NCI-H2107 (cell line): Measurements from ENCODE around the gene FAM78B.

Experiments
- DNase-seq: peaks from one replicate; lab custom pipeline; 2025; lab: John Stamatoyannopoulos, UW

FAM78B gene, protein sequence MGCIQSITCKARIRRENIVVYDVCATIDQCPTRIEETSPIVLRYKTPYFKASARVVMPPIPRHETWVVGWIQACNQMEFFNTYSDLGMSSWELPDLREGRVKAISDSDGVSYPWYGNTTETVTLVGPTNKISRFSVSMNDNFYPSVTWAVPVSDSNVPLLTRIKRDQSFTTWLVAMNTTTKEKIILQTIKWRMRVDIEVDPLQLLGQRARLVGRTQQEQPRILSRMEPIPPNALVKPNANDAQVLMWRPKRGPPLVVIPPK

DNA sequence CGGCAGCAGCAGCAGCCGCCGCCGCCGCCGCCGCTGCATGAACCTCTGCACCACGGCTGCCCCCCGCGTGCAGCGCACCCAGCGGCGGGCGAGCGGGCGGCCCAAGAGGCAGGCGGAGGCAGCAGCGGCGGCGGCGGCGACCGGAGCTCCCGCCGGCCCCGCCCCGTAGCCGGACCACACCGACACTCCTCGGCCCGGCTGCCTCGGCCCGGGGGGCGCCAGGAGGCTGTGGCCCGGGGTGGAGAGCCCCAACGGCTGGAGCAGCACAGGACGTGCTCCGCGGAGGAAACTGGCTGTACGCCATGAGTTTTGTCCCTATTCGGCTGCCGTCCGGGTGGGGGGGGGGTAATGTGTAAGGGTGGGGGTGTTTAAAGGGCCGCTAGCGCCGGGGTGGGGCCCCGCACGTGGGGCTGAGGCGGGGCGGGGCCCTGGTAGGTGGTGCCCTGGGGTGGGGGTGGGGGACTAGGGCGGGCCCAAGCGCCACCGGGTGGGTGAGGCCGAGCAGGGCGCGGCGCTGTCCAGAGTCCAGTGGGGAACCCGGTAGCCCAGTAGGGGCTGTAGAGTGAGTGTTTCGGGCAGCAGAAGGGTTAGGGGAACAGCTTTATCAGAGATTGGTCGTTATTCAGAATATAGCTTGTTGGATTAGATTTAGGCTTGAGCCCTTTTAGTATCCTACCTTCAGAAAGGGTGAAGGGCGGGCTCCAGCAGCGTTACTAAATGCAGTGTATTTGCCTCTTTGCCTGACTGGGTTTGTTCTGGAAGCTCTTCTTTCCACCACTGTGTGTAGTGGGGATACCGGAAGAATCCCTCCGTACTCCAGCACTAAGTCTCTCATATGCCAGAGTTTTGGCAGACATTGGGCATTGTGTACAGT lies at the start of gene FAM78B:
FAM78B (minus strand) TSS at position 304 of the 874 bp plus-strand sequence. CDS start 753 bp downstream, outside the sequence.
- no peak for DNase-seq

DNA sequence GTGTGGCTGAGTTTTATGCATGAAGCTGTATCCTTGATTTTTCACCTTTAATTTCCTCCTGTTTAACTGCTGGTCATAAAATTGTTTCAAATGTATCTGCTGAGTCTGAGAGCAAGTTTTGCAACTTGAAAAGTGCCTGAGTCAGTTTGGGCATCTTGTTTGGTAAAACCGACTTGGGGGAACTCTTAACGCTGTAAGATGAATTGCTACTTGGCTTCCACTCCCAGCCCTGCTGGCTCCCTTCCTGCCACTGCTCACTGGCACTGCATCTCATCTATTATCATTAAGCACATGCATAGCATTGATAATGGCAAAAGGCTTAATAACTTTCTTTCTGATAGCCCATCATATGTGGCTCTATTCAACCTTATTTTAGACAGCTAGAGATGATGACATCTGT lies 35.7 kb upstream of the FAM78B start:
- DNase-seq = no peak

DNA sequence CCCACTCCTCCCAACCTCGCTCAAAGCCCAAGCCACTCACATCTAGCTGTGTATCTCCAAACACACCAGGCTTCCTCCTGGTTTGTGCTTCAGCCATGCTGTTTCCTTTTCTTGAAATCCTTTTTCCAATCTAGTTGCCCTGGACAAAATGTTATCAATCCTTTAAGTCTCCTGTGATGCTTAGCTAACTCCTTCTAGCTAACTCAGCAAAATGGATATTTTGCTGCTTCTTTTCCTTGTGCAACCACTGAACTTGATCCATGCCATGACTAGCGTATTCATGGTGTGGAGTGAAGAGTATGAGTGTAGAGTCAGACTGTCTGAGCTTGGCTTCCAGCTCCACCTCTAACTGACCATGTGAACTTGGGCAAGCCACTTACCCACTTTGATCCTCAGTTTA lies 33.9 kb upstream of the FAM78B start:
- DNase-seq = no peak

DNA sequence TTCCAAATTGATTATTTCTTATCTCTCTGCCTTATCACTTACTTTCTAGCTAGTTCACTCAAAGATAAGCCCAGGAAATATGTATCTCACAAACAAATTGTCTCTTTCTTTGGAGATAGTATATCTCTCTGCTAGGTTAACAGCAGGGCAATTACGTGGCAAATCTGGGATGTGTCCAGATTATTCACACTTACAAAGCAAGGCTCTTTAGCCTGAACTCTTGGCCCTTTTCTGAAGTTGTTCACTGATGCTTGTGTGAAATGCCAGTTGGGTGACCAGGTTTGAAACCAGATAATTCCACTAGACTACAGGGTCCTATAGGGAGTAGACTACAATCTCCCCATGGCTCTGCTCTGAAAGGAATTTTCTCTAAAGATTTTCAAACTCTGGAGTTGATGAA lies 30.8 kb upstream of the FAM78B start:
- DNase-seq = no peak

DNA sequence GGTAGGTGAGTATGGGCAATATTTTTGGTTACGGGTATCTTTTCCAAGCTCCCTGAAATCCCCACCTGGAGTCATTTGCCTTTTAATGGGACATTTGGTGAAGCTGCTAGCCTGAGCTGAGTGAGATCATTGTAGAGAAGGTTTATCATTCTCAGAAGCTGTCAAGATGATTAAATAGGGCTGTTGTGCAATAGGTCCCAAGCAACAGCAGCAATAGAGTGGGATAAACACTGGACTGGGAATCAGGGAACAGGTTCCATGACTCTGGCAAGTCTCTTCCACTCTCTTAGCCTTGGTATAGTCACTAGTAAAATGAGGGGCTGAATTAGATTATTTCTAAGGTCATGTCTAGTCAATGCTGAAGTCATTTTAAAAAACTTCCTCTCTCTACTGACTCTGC lies 30.3 kb upstream of the FAM78B start:
- no peak for DNase-seq

DNA sequence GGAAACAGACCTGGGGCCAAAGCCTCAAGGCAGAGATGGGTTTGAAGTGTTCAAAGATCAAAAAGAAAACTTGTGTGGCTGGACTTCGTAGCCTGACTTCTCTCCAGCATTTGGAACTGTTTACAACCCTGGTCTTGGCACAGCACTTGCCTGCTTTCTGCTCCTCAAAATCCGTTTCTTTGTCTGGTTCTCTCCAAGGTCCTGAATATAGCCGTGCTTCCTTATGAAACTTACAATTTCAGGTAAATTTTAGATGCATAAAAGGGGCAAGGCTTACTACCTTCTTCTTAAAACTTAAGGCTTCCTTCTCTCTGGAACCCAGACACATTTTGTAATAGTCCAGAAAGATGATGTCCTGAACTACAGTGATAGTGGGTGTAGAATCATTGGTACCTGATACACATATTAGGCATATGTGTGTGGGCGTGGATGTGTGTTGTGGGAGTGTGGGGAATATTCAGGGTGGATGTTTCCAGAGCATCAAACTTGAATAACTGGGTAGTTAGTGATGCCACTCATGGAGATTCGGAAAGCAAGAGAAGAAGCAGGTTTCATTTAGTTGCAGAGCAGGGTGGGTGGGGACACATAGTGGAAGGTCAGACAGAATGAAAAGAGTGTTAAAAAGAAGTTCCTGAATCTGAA lies 26.4 kb upstream of the FAM78B start:
- DNase-seq = no peak

DNA sequence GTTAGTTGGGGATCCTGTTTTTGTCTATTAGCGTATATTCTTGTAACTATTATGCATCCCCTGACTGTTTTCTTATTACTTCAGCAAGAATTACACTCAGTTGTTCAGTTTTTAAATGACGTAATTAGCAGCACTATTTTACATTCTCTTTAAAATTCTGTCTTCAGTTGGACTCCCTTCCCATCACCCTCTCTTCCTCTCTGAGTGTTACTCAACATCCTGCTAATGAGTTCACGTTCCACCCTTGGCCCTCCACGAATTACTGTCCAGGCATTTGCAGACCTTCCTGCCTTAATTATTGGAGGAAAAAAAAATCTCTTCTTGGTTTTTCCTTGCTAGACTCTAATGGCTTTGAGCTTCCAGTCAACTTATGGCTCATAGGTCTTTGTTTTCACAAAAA lies 23.6 kb upstream of the FAM78B start:
- DNase-seq = no peak

DNA sequence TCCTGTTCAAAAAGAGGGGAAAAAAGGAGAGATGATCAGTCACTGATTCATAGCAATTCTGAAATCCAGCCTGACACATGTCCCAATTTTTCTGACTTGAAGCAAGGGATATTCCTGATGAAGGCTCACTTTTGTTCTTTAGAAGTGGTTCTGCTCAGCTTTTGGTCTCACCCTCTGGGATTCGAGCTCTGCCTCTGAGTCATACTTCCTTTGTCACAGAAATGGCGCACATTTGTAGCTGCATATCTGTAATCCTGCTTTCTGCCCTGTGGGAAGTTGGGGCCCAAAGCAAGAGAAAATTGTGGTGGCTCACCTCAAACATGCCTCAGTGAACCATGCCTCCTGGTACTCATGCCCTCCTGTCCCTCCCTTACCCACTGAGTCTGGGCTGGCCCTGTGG lies 22.3 kb upstream of the FAM78B start:
- DNase-seq = no peak

DNA sequence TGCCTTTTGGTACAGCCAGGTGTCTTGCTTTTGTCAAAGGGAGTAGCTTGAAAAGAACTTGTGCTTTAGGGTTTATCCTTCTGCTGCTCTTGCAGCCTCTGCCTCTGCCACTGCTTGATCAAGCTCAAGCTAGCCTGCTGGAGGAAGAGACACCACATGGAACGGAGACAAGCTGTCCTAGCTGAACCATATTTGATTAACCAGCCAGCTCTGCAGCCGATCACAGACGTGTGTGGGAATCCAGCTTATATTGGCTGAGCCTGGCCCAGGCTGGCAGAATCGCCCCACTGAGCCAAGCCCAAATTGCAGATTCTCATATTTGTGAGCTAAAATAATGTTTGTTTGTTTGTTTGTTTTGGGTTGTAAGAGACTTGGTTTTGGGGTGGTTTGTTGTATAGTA lies 18.7 kb upstream of the FAM78B start:
- DNase-seq = no peak

DNA sequence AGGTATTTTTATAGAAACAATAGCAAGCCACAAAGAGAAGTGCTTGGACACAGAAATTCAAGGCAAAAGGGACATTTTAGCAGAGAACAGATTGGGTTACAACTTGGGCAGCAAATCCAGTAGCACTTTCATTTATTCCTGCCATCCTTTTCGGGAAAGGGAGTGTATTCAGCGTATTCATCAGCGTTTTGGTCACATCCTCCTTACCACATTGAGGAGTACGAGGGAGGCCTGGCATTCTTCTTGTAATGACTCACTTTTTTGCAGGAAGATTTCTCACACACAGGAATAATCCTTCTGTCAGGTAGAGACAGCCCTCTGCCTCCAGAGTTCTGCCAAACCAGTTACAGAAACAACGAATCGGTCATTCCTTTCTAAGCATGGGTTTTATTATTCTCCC lies 18.1 kb upstream of the FAM78B start:
- no peak for DNase-seq

DNA sequence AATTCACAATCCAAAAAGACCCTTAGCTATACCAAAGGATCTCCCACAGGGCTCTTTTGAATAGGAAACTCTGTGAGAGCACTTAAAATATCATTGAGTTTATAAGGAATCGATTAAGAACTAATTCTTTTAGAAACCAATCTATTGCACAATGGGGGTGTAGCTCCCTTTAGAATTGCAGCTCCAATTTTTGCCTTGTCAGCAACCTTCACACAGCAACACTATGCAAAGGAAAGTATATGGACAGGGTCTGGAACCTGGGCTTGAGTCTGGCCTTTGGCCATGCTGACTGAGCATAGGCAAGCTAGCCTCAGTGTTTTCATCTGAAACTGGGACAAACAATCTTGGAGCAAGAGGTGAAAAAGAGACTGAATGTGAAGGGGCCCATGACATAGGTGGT lies 17.2 kb upstream of the FAM78B start:
- no peak for DNase-seq

DNA sequence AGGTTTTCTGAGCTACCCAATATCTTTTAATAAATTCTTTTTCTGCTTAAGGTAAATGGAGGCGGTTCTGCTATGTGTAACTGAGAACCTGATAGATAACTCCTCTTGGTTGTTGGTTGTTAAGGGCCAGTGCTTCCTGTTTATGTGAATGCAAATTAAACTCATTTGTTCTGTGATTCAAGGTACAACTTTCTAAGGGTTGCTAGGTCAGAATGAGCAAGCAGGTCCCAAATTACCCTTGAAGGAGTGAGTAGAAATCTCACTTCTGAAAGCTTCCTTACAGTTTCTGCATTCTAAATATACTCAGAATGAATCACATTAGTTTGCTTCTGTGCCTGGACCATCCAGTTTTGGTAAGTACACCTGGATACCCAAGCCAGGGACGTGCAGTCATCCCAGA lies 15.5 kb upstream of the FAM78B start:
- DNase-seq = no peak

DNA sequence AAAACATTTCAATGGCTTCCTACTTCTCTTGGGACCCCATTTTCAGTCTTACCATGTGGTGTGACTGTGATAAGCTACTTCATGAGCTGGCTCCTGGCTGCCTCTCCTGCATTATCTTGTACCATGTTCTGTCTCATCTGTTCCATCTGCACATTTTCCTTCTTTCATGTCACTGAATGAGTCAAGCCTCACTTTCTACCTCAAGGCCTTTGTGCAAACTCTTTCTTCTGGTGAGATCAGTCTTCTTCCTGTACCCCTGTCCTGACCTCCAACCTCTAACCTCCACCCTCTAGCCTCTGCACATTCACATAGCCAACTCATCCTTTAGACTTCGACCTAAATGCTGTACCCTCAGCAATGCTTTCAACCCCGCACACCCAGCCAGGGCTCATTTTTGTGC lies 9.6 kb upstream of the FAM78B start:
- DNase-seq = no peak

DNA sequence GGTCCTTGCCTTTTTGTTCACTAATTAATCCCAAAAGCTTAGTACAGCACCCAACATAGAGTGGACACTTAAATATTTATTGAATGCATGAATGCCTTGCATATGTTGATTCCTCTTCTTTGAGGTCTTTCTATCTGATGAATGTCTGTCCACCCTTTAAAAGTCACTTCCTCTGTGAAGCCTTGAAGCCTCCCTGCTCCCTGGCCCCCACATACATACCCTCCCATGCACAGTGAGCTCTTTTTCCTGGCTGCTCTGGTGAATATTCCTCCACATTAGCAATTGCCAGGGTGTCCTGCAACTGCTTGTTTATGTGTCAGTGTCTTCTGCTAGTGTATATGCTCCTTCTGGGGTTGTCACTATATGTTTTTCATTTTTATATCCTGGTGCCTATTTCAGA lies 8.2 kb upstream of the FAM78B start:
- no peak for DNase-seq

DNA sequence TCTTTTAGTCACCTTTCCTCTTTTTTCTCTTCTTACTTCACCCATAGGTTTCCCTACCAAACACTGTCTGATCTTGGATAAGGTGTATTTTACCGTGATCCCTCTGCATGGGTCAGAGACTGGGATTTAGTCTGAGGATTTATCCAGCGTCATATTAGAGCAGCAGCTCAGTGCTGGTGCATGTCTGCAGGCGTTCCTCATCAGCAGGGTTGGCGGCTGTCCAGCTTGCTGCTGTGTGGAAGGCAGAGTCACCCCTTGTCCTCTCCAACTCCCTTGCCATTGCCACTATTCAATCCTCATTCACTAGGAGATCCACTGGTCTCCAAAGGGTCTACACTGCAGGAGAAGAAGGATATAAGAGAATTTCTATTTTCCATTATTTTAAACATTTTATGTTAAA lies 7.3 kb upstream of the FAM78B start:
- DNase-seq = no peak

DNA sequence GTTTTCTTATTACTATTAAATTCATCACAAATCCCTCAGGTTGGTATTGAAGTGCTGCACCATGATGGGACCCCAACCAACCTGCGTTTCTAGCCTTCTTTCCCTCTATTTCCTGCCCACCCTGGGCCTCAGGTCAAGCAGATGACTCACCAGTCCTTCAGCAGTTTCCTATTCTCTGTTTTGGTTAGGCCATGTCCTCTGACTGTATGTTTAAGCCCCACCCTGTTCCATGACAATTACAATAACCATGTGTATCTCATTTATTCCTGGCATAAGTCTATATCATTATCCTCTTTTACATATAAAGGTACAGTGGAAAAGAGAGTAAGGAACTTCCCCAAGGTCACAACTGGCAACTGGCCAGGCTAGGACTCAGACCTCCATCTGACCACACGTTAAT lies 5.3 kb upstream of the FAM78B start:
- no peak for DNase-seq

DNA sequence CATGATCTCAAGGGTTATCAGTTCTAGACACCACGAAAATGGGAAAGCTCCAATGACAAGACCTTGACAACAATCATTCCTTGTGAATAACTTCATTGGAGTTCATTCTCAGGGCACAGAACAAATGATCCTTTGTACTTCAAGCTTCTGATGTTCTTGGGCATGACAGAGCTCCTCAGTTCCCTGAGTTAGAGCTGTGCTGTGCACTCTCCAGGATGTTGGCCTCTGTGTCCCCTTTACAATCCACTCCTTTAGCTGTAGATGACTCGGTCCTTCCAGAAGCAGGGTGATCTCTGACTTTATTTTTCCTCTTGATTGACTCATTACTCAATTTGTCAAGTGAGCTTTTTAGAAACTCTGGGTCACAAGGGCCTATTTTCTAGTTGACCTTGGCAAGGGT lies 3.9 kb upstream of the FAM78B start:
- no peak for DNase-seq

DNA sequence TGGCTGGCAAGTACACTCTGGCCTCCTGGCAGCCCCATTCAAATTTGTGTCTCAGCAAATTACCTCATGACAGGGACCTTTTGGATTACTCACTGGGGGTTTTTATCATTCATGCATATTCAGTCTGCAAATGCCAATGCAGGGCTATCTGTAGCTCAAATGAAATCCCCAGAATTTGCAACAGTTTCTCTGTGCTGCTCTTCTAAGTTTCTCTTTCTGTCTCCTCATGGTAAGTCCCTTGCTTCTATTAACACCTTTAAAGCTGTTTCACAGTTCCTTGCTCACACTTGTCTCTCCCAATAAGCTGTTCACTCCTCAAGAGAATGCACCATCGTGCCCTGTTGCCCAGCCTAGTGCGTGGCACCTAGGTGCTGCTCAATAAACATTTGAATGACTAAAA lies 3.3 kb upstream of the FAM78B start:
- no peak for DNase-seq

DNA sequence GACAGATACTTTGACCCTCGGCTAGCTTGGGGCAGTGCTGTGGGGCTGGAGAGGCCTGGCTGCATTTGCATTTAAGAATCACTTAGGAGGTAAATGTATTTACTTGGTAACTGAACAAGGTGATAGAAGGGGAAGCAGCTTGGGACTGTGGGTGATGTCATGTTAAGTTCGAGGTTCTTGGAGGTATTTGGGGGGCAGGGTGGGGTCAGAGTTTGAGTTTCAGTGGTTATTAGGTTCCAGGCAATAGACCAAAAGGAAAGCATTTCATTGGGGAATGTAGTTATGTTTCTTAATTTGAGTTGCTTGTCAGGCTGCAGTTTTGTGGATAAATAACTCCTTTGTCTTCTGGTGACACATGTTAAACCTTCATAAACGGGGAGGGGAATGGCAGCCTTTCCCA lies 2.4 kb upstream of the FAM78B start:
- DNase-seq = no peak

DNA sequence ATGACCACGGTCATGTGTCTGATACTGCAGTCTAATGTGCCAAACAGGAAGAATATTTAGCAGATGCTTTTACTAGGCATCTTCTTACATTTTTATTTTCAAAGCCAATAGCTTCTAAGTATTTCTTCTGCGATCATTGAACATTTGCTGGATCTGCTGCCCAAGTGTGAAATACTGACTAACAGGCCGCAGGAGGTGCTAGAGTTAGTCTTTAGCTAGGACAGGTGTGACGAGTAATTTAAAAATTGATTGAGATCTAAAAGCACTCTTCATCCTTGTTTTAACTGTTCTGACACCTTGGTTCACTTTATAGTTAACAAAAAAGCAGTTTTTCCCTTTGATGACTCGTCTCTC lies 748 bp upstream of the FAM78B start:
- no peak for DNase-seq

DNA sequence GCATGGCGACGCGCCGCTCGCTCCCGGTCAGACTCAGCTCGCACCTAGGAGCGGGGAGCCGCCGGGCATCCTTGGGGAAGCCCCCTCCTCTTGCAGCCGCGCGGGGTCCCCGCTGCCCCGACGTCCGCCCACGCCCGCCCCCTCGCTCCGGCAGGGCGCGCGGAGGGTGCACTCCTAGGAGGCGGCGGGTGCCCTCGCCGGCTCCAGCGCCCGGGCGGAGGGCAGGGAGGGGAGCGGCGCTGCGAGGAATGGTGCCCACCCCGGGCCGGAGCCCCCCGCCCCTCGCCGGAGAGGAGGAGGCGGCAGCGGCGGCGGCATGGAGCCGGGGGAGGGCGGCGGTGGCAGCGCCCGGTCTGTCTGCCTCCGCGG lies 488 bp downstream of the FAM78B start:
- no peak for DNase-seq

DNA sequence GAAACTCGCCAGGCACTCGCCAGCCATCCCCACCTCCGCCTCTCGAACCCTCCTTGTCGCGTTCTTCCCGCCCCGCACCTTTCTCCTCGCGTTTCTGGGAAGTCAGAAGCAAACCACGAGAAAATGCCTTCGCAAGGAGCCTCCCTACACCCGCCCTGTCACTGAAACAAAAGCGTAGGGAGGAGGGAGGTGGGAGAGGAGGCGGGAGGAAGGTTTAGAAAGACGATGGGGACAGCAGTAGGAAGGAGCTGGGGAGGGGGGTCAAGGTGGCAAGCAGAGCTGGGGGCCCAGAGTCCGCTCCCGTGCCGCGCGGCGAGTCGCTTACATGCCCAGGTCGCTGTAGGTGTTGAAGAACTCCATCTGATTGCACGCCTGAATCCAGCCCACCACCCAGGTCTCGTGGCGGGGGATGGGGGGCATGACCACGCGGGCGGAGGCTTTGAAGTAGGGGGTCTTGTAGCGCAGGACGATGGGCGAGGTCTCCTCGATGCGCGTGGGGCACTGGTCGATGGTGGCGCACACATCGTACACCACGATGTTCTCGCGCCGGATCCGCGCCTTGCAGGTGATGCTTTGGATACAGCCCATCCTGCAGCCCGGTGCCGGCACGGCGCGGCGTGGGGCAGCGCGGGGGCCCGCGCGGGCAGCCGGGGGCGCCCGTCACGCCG lies 1.0 kb downstream of the FAM78B start:
- DNase-seq = no peak
